ENCODE data around the gene PKLR. TPM values are rescaled to one million over a fixed set of nuclear protein-coding genes. Genes with fewer than 3 reads are reported as not detected.

PKLR gene
- total and polyA plus RNA-seq, 2 of the 4 experiments (the other 2 are of a cell fraction): 0.03 TPM; not detected in 1

DNA sequence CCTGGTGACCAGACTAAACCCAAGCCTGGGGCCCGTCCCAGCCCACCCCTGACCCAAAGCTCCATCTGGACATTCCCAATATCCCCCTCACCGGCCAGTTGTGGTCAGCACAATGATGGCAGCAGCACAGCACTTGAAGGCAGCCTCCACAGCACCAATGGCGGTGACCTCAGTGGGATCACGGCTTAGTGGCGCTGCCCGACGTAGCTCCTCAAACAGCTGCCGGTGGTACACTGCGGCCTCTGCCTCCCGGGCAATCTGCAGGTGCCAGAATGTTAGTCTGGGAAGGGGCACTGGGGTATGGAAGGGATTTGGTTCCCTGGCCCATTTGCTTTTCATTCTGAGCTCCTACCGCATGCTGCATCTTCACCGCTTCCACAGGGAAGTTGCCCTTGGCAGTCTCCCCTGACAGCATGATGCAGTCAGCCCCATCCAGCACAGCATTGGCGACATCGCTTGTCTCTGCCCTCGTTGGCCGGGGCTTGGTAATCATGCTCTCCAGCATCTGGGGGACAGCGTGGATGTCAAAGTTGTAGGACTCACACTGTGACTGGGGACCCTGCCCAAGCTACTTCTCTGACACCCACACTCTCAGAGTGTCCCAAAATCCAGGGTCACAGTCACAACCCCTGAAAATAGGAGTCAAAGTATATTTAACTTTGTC lies 8.0 kb downstream of the PKLR start:
- POLR2A ChIA-PET (ENCODE audit: unreplicated experiment): no interaction called here
- H2BK20ac ChIP-seq (ENCODE audit: low read depth, low read length): no peak overlapping the region
- no peak overlapping the region for H3K14ac ChIP-seq (replicated peaks; ENCODE audit: low read depth, low read length)
- TF ChIP-seq MAFK (IDR thresholded peaks at IDR 0.05; ENCODE audit: low read depth, low read length): no peak
- no peak for TF ChIP-seq RFX5 (IDR thresholded peaks at IDR 0.05; ENCODE audit: low read depth, low read length)
- TF ChIP-seq CEBPB (IDR thresholded peaks at IDR 0.05; ENCODE audit: low read depth, low read length): no peak
- TF ChIP-seq MXI1 (IDR thresholded peaks at IDR 0.05; ENCODE audit: borderline replicate concordance, low read depth, low read length): no peak
- TF ChIP-seq POLR2A (IDR thresholded peaks at IDR 0.05; ENCODE audit: low read depth, low read length): no peak
- TF ChIP-seq MAZ (IDR thresholded peaks at IDR 0.05; ENCODE audit: borderline replicate concordance, low read depth, low read length): no peak
- no peak for TF ChIP-seq FOS (IDR thresholded peaks at IDR 0.05; ENCODE audit: low read depth, low read length)
- no peak for TF ChIP-seq BHLHE40 (IDR thresholded peaks at IDR 0.05; ENCODE audit: low read depth, low read length)
- no peak for TF ChIP-seq NFE2L2 (IDR thresholded peaks at IDR 0.05; ENCODE audit: low read depth, low read length)
- no peak for TF ChIP-seq CHD1 (IDR thresholded peaks at IDR 0.05; ENCODE audit: low read depth, low read length)
- TF ChIP-seq, protein P1, sequence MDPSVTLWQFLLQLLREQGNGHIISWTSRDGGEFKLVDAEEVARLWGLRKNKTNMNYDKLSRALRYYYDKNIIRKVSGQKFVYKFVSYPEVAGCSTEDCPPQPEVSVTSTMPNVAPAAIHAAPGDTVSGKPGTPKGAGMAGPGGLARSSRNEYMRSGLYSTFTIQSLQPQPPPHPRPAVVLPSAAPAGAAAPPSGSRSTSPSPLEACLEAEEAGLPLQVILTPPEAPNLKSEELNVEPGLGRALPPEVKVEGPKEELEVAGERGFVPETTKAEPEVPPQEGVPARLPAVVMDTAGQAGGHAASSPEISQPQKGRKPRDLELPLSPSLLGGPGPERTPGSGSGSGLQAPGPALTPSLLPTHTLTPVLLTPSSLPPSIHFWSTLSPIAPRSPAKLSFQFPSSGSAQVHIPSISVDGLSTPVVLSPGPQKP (IDR thresholded peaks at IDR 0.05; ENCODE audit: borderline replicate concordance, low read depth, low read length): no peak
- no peak for TF ChIP-seq RAD21 (IDR thresholded peaks at IDR 0.05; ENCODE audit: low read length)
- TF ChIP-seq, protein P2, sequence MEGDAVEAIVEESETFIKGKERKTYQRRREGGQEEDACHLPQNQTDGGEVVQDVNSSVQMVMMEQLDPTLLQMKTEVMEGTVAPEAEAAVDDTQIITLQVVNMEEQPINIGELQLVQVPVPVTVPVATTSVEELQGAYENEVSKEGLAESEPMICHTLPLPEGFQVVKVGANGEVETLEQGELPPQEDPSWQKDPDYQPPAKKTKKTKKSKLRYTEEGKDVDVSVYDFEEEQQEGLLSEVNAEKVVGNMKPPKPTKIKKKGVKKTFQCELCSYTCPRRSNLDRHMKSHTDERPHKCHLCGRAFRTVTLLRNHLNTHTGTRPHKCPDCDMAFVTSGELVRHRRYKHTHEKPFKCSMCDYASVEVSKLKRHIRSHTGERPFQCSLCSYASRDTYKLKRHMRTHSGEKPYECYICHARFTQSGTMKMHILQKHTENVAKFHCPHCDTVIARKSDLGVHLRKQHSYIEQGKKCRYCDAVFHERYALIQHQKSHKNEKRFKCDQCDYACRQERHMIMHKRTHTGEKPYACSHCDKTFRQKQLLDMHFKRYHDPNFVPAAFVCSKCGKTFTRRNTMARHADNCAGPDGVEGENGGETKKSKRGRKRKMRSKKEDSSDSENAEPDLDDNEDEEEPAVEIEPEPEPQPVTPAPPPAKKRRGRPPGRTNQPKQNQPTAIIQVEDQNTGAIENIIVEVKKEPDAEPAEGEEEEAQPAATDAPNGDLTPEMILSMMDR (conservative IDR thresholded peaks at IDR 0.05; ENCODE audit: low read depth, low read length): no peak
- H3K9ac ChIP-seq (ENCODE audit: low read depth, low read length): no peak overlapping the region
- H4K5ac ChIP-seq (ENCODE audit: low read depth, low read length): no peak overlapping the region
- H3K4me3 ChIP-seq (ENCODE audit: insufficient read depth, low read depth, low read length): no peak overlapping the region
- no peak overlapping the region for H2BK5ac ChIP-seq (ENCODE audit: low read depth, low read length, poor library complexity, severe bottlenecking)
- H3K27ac ChIP-seq (ENCODE audit: insufficient read depth, low read length): no peak overlapping the region
- ATAC-seq (ENCODE audit: low read depth) (no peak), DNase-seq (no peak)
- no peak overlapping the region for H4K8ac ChIP-seq (ENCODE audit: low read depth in 2 of 2, low read length in 2 of 2)
- H2AFZ ChIP-seq (replicated peaks; ENCODE audit: low read length, poor library complexity): no peak overlapping the region
- no peak overlapping the region for H3K56ac ChIP-seq (ENCODE audit: extremely low read depth, insufficient read depth, low read length)
- peaks cover 2% of the 10 kb centered on the region; the same call in 1 of the 2 replicates for H3K9me3 ChIP-seq (ENCODE audit: control insufficient read depth, insufficient read depth, low read length)
- in situ Hi-C loops (cut with MboI; ENCODE audit: low sequenced_read_pairs) (no loop called here), intact Hi-C loops (cut with micrococcal nuclease) (no loop called here), dilution Hi-C loops (cut with HindIII; ENCODE audit: low sequenced_read_pairs, unreplicated experiment) (no loop called here)
- H2AK9ac ChIP-seq (replicated peaks; ENCODE audit: low read depth, low read length, poor library complexity): peak overlapping the region; percentile 42
- no peak overlapping the region for H4K91ac ChIP-seq (ENCODE audit: insufficient read depth, low read depth, low read length)
- no peaks in the 10 kb centered on the region for H4K20me1 ChIP-seq (ENCODE audit: insufficient read depth, low read length)
- no peak overlapping the region for H2AK5ac ChIP-seq (ENCODE audit: low read depth, low read length)
- no peak overlapping the region for H3K18ac ChIP-seq (ENCODE audit: low read depth, low read length)
- H3K27me3 ChIP-seq (ENCODE audit: control insufficient read depth, insufficient read depth, low read length): peaks cover 57% of the 10 kb centered on the region
- CTCF ChIA-PET: interaction anchor here (1.0 to 1.3 kb wide), 2 partner anchors 15 to 20 kb away, joined by 3 to 4 read pairs; partner anchors contain the start of gene CLK2
- BruUV-seq (replicated peaks): no TSS peak
- H3K9me1 ChIP-seq (ENCODE audit: insufficient read depth, low read length): no peaks in the 10 kb centered on the region
- H3K23ac ChIP-seq (ENCODE audit: low read depth, low read length): no peak overlapping the region
- H3K4ac ChIP-seq (ENCODE audit: low read depth, low read length): no peak overlapping the region
- WGBS, 2 experiments (ENCODE audit: extremely low coverage in 2 of 2, insufficient read length in 1 of 2): 81% methylated on average over 10 of the region's 17 CpGs; no CpG with 5 or more reads in 1 of the 2 experiments
- no peaks in the 10 kb centered on the region for H3K36me3 ChIP-seq (ENCODE audit: control insufficient read depth, insufficient read depth, low read length)
- no peak overlapping the region for H3K4me2 ChIP-seq (ENCODE audit: low read depth, low read length)
- H3K79me1 ChIP-seq (ENCODE audit: low read depth in 1 of 2, low read length in 2 of 2): no peaks in the 10 kb centered on the region
- H3K4me1 ChIP-seq (ENCODE audit: control insufficient read depth, insufficient read depth, low read length): no peaks in the 10 kb centered on the region
- no peak overlapping the region for H2BK120ac ChIP-seq (ENCODE audit: low read depth, low read length)
- H2BK15ac ChIP-seq (ENCODE audit: low read depth, low read length): no peak overlapping the region
